ENCODE results near the gene PCSK4. TPM values are rescaled to one million over a fixed set of nuclear protein-coding genes. Genes with fewer than 3 reads are reported as not detected.

Gene PCSK4
- total and polyA plus RNA-seq, 2 of the 4 experiments (the other 2 are of a cell fraction), result 0.72 to 1.7 TPM

DNA sequence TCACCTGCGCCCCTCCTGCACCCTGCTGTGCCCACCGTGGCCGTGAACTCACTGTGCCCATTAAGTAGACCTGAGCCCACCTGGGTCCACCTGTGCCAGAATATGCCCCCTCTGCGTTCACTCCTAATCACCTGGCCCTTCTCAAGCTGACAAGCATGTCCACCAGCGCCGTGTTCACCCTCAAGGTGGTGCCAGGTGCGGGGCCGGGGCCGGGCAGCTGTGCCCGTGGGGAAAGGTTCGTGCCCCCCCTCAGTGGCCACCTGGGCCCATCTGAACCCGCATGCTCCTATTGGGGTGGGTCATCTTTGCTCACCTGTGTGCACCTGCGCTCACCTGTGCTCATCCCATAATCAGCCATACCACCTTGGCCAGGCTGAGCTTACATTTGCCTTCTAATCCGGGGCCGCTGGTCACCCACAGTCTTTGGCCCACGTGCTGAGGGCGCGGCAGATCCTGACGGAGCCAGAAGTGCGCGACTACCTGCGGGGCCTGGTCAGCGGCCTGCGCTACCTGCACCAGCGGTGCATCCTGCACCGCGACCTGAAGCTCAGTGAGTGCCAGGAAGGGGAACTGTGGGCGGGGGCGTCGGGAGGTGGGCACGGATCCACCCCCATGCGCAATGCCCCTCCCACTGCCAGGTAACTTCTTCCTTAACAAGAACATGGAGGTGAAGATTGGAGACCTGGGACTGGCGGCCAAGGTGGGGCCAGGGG, 36.1 kb upstream of the PCSK4 start:
- Histone ChIP-seq H3K4me1 (ENCODE audit: control insufficient read depth, insufficient read depth, low read length) (no peaks in the 10 kb centered on the region; the same call in 1 of the 2 replicates), H2AFZ (replicated peaks; ENCODE audit: low read length, poor library complexity) (peak overlapping the region; percentile 21), H3K4me2 (ENCODE audit: low read depth, low read length) (no peak overlapping the region), H3K4me3 (ENCODE audit: insufficient read depth, low read depth, low read length) (no peak overlapping the region), H3K36me3 (ENCODE audit: control insufficient read depth, insufficient read depth, low read length) (no peaks in the 10 kb centered on the region), H2AK9ac (replicated peaks; ENCODE audit: low read depth, low read length, poor library complexity) (no peak overlapping the region), H3K18ac (ENCODE audit: low read depth, low read length) (no peak overlapping the region), H4K5ac (ENCODE audit: low read depth, low read length) (no peak overlapping the region), H2AK5ac (ENCODE audit: low read depth, low read length) (no peak overlapping the region), H3K9me1 (ENCODE audit: insufficient read depth, low read length) (peaks cover 4% of the 10 kb centered on the region; the same call in 1 of the 2 replicates), H4K20me1 (ENCODE audit: insufficient read depth, low read length) (peaks cover 7% of the 10 kb centered on the region; the same call in 1 of the 2 replicates), H3K9me3 (ENCODE audit: control insufficient read depth, insufficient read depth, low read length) (no peaks in the 10 kb centered on the region), H3K4ac (ENCODE audit: low read depth, low read length) (no peak overlapping the region), H4K91ac (ENCODE audit: insufficient read depth, low read depth, low read length) (no peak overlapping the region), H3K9ac (ENCODE audit: low read depth, low read length) (no peak overlapping the region), H3K79me1 (ENCODE audit: low read depth in 1 of 2, low read length in 2 of 2) (no peaks in the 10 kb centered on the region), H3K23ac (ENCODE audit: low read depth, low read length) (no peak overlapping the region), H3K27ac (ENCODE audit: insufficient read depth, low read length) (no peak overlapping the region), H2BK20ac (ENCODE audit: low read depth, low read length) (no peak overlapping the region), H4K8ac (ENCODE audit: low read depth in 2 of 2, low read length in 2 of 2) (no peak overlapping the region), H3K56ac (ENCODE audit: extremely low read depth, insufficient read depth, low read length) (no peak overlapping the region), H3K27me3 (ENCODE audit: control insufficient read depth, insufficient read depth, low read length) (peaks cover 38% of the 10 kb centered on the region), H3K14ac (replicated peaks; ENCODE audit: low read depth, low read length) (no peak overlapping the region), H2BK5ac (ENCODE audit: low read depth, low read length, poor library complexity, severe bottlenecking) (no peak overlapping the region), H2BK120ac (ENCODE audit: low read depth, low read length) (no peak overlapping the region), H2BK15ac (ENCODE audit: low read depth, low read length) (no peak overlapping the region)
- ChIA-PET CTCF (no interaction called here), POLR2A (ENCODE audit: unreplicated experiment) (no interaction called here)
- no peak for ATAC-seq (ENCODE audit: low read depth)
- intact Hi-C loops (cut with micrococcal nuclease) (no loop called here), in situ Hi-C loops (cut with MboI; ENCODE audit: low sequenced_read_pairs) (loop anchor here (25.0 kb wide), 1 partner anchor 261 kb away; no protein-coding TSS in a partner anchor), dilution Hi-C loops (cut with HindIII; ENCODE audit: low sequenced_read_pairs, unreplicated experiment) (no loop called here)
- TF ChIP-seq FOS (IDR thresholded peaks at IDR 0.05; ENCODE audit: low read depth, low read length), result no peak
- TF ChIP-seq, protein P1, sequence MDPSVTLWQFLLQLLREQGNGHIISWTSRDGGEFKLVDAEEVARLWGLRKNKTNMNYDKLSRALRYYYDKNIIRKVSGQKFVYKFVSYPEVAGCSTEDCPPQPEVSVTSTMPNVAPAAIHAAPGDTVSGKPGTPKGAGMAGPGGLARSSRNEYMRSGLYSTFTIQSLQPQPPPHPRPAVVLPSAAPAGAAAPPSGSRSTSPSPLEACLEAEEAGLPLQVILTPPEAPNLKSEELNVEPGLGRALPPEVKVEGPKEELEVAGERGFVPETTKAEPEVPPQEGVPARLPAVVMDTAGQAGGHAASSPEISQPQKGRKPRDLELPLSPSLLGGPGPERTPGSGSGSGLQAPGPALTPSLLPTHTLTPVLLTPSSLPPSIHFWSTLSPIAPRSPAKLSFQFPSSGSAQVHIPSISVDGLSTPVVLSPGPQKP (IDR thresholded peaks at IDR 0.05; ENCODE audit: borderline replicate concordance, low read depth, low read length), result no peak
- no peak for TF ChIP-seq RCOR1 (IDR thresholded peaks at IDR 0.05; ENCODE audit: insufficient replicate concordance, low read length)
- TF ChIP-seq SMC3 (IDR thresholded peaks at IDR 0.05; ENCODE audit: low read depth, low read length), result no peak
- TF ChIP-seq MAZ (IDR thresholded peaks at IDR 0.05; ENCODE audit: borderline replicate concordance, low read depth, low read length), result no peak
- no peak for TF ChIP-seq POLR2A (IDR thresholded peaks at IDR 0.05; ENCODE audit: low read depth, low read length)
- no peak for TF ChIP-seq CHD1 (IDR thresholded peaks at IDR 0.05; ENCODE audit: low read depth, low read length)
- DNase-seq, result no peak
- BruUV-seq (replicated peaks), result no TSS peak
- 72% methylated on average over 13 of the region's 33 CpGs; no CpG with 5 or more reads in 1 of the 2 experiments for WGBS, 2 experiments (ENCODE audit: extremely low coverage in 2 of 2, insufficient read length in 1 of 2)

Data from IMR-90 (cell line).